Stimulated activated CD4-positive, alpha-beta T cell treated with anti-CD3 and anti-CD28 coated beads, Interleukin-15, amount 100 ng/mL, for 48 hours (primary cell): ENCODE results near the gene PTPRE.

Source experiments
- DNase-seq, 2 donors: peaks; one replicate each; pipeline ENCODE4 v3.0.0-alpha.2; 2020; ENCODE audit warnings: low read depth in 2 of 2

The PTPRE gene

GRCh38 chr10:127982601-127983000 is 75.7 kb downstream of the PTPRE start:
- no peak for DNase-seq

GRCh38 chr10:127983344-127984100 is 76.6 kb downstream of the PTPRE start:
- DNase-seq = no peak

GRCh38 chr10:127984945-127985344 is 78.0 kb downstream of the PTPRE start:
- no peak for DNase-seq

GRCh38 chr10:127986531-127987466 is 79.9 kb downstream of the PTPRE start:
- DNase-seq = no peak

GRCh38 chr10:127987467-127988380 is 80.8 kb downstream of the PTPRE start:
- no peak for DNase-seq

GRCh38 chr10:127989481-127990012 is 82.6 kb downstream of the PTPRE start:
- no peak for DNase-seq

- peak in 1 of 2 donors; percentile 12 for DNase-seq
Observed at GRCh38 chr10:127990132-127990788, 83.4 kb downstream of the PTPRE start.

DNA sequence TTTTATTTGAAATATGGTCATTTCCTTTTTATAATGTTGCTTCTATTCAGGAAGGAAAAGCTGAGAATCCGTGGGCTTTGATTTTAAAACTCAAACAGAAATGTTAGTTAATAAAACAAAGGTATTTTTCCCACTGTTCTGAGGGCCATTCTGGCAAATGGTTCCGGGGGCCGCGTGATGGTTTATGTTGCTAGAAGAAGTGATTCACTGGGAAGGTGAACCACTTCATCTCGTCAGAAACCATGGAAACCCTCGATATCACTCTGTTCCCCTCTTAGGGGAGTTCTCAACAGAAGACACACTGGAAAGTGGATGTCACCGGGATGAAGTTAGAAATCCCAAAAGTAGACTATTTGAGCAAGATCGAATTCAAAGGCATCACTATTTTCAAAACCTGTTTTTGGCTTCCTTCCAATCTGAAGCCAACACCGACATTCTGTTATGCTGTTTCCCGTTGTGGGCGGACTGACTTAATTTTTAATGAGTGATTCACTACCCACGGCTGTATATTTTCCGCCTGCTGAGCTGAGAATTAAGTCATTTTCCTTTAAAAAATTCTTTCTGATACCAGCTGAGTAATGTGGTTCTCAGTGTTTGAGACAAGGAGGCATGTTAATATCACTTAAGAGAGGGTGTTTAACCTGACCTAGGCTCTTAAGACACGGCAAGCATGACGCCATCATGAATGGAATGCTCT is 84.1 kb downstream of the PTPRE start:
- peak; percentile 62 to 65 for DNase-seq

GRCh38 chr10:127991543-127992255 is 84.8 kb downstream of the PTPRE start:
- DNase-seq = no peak

GRCh38 chr10:127992376-127992775 is 85.5 kb downstream of the PTPRE start:
- DNase-seq = no peak

DNA sequence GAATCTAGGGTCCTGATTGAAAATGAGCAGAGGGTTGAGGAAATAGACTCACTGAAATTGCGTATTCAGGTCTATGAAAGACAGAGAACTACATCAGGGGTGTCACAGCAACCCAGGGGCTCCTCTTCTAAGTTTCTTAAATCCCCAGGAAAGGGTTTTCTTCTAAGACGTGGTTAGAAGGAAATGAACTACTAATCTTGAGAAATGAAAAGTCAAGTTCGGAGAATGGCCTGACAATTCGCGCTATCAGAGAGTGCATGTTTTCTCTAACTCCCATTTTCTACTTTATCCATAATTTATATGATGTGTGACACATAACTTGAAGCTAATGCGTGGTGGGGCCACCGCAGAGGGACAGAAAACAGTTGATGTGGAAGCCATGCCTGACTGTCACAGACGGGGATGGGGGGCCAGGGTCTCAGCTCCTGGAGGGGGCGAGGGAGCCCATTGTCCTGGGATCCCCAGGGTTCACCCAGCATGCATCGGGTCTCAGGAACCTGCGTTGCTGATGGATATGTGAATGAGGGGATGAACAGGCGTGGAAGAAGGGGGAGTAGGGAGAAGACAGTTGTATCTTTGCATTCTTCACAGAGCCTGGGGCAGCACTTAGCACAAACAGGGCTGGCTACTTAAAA is 86.3 kb downstream of the PTPRE start:
- no peak for DNase-seq

GRCh38 chr10:127995939-127996338 is 89.0 kb downstream of the PTPRE start:
- no peak for DNase-seq

DNA sequence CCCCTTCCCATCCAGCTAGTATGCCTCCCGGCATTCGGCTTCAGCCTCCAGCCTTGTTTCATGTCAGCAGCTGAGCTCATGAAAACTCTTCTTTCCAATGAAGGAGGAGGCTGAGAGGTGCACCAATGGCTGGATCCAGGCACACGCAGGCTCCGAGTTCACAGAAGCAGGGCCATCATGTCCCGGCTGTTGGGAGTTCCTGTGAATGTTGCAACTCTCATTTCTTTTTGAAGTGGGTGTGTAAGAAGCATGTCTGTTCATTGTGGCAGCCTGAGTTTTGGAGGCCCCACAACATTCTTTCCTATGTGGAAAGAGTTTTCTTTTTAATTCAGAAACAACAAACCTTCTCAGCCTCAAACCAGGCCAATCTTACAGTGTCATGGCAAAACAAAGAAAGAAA is 89.7 kb downstream of the PTPRE start:
- no peak for DNase-seq

- no peak for DNase-seq
Observed at GRCh38 chr10:127997271-127997670, 90.4 kb downstream of the PTPRE start.

- DNase-seq = no peak
Observed at GRCh38 chr10:127997937-127998336, 91.0 kb downstream of the PTPRE start.

- DNase-seq = no peak
Observed at GRCh38 chr10:127998501-127999144, 91.7 kb downstream of the PTPRE start.

- no peak for DNase-seq
Observed at GRCh38 chr10:127999297-128000129, 92.6 kb downstream of the PTPRE start.
